ENCODE results near the gene PRKN.

DNA sequence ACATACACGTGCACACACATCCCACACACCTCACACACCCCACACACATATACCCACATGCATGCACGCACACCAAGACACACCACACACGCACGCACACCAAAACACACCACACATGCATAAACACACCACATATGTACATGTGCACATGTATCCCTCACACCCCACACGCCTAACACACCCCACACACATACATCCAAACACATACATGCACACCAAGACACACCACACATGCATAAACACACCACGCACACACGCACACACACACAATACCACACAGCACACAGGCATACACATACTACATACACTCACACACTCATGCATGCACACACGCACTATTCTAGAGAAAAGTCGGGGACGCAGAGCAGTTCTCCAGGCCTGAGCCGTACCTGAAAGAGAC is 671.5 kb downstream of the PRKN start:
- TF ChIP-seq, protein P1, sequence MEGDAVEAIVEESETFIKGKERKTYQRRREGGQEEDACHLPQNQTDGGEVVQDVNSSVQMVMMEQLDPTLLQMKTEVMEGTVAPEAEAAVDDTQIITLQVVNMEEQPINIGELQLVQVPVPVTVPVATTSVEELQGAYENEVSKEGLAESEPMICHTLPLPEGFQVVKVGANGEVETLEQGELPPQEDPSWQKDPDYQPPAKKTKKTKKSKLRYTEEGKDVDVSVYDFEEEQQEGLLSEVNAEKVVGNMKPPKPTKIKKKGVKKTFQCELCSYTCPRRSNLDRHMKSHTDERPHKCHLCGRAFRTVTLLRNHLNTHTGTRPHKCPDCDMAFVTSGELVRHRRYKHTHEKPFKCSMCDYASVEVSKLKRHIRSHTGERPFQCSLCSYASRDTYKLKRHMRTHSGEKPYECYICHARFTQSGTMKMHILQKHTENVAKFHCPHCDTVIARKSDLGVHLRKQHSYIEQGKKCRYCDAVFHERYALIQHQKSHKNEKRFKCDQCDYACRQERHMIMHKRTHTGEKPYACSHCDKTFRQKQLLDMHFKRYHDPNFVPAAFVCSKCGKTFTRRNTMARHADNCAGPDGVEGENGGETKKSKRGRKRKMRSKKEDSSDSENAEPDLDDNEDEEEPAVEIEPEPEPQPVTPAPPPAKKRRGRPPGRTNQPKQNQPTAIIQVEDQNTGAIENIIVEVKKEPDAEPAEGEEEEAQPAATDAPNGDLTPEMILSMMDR (conservative IDR thresholded peaks at IDR 0.05) = no peak
- no peak for TF ChIP-seq ZFX (IDR thresholded peaks at IDR 0.05)

Data from C4-2B (cell line).